Activated naive CD4-positive, alpha-beta T cell treated with anti-CD3 and anti-CD28 coated beads, Interleukin-2, amount 50 U/mL, for 16 hours (primary cell): Measurements from ENCODE around the gene FSD1.

Experiments
- DNase-seq: peaks from one replicate; pipeline ENCODE4 v3.0.0-alpha.2; 2020

FSD1 gene

GRCh38 chr19:4320419-4320818 lies 16.0 kb downstream of the FSD1 start:
- no peak for DNase-seq

DNA sequence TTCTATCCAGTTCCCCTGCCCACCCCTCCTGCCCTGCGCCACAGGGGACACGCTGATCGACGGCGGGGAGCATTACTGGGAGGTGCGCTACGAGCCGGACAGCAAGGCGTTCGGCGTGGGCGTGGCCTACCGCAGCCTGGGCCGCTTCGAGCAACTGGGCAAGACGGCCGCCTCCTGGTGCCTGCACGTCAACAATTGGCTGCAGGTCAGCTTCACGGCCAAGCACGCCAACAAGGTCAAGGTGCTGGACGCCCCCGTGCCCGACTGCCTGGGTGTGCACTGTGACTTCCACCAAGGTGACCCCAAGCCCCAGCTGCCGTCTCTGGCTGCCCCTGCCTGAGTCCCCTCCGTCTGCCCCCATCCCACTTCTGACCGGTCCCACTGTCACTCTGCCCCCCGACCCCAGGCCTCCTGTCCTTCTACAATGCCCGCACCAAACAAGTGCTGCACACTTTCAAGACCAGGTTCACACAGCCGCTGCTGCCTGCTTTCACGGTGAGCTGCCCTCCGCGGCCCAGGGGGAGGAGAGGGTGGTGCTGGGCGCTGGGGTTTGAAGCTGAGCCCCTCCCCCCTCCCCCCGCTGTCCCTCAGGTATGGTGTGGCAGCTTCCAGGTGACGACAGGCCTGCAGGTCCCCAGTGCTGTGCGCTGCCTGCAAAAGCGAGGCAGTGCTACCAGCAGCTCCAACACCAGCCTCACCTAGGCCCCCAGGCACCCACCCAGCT lies 18.7 kb downstream of the FSD1 start:
- no peak for DNase-seq

DNA sequence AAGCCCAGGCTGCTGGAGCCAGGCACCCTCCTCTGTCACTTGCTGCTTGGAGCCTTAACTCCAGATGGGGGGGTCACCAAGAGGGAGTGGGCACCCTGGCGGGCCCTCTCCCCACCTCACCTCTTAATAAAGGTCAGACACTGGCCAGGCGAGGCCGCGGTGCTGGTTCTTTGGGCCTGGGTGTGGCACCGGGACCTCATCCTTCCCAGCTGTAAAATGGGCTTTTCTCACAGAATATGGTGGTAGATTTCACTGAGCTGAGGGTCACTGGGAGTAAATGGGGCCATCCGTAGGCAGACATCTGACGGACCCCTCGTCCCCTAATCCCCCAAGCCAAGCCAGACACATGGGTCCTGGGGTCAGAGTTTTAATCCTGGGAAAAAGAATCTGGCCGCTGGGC lies 19.3 kb downstream of the FSD1 start:
- DNase-seq: no peak

DNA sequence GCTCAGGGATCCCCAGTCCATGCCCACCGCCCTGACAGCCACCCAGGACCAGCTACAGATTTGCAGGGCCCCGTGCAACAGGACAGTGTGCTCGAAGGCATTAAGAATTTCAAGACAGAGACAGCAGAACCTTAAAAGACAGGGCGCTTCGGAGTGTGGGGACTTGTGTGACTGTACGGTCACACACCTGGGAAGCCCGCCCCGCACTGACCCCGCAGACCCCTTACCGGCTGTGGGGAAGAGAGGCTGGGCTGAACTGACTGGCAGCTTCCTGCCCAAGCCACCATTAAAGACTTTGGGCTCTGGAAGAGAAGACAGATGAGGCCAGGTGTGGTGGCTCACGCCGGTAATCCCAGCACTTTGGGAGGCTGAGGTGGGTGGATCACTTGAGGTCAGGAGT lies 19.8 kb downstream of the FSD1 start:
- DNase-seq: no peak

DNA sequence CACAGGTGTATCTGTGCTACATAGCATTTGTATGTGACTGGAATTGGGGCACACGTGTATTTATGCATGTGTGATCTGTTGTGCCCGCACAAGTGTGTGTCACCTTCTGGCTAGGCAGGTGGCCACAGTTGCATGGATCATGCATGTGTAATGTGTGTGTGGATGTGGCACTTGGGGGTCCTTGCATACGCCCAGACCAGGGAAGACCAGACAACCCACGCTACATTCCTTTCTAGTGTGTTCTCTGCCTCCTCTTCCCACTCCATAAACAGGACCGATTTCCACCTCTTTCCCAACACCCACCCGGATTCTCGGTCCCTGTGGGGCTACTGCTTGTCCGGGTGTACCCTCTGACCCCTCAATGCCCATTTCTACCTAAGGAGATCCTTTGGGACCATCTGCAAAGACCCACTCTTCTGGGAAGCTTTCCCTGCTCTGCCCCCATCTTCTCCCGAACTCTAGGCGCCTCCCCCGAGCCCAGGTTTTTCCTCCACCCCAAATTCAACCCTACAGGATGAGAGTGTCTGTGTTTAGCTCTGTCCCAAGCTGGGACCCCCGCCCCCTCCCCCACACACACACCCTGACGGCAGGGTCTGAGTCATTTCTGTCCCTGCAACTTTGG lies 21.9 kb downstream of the FSD1 start:
- no peak for DNase-seq

- DNase-seq: no peak
Measured at GRCh38 chr19:4326837-4327251, 22.4 kb downstream of the FSD1 start.

GRCh38 chr19:4327252-4327876 lies 23.0 kb downstream of the FSD1 start:
- DNase-seq: peak; percentile 74

GRCh38 chr19:4327877-4328242 lies 23.5 kb downstream of the FSD1 start:
- DNase-seq: no peak

DNA sequence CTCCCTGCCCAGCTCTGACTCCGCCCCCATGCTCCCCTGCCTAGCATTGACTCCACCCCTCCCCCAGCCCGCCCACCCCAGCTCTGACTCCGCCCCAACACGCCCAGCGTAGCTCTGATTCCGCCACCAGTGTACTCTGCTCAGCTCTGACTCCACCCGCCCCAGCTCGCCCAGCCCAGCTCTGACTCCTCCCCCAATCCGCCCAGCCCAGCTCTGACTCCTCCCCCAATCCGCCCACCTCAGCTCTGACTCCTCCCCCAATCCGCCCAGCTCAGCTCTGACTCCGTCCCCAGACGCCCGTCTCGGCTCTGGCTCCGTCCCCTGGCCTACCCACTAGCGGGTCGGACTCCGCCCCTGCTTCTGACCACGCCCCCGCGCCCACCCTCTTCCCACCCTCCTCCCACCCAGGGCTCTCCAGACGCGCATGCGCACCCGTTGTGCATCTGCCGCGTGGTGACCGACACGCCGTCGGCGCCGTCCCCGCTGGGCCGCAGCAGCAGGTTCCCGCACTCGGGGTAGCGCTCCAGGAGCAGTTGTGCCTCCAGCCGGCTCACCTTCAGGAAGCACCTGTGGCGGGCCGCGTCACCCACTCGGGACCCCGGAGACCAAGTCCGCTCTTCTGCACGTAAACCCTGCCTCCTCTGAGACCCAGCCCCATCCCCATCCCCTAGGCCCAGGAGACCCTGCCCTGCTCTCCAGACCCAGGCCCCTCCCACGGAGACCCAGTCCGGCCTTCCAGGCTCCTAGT lies 24.0 kb downstream of the FSD1 start:
- peak; percentile 92 for DNase-seq

DNA sequence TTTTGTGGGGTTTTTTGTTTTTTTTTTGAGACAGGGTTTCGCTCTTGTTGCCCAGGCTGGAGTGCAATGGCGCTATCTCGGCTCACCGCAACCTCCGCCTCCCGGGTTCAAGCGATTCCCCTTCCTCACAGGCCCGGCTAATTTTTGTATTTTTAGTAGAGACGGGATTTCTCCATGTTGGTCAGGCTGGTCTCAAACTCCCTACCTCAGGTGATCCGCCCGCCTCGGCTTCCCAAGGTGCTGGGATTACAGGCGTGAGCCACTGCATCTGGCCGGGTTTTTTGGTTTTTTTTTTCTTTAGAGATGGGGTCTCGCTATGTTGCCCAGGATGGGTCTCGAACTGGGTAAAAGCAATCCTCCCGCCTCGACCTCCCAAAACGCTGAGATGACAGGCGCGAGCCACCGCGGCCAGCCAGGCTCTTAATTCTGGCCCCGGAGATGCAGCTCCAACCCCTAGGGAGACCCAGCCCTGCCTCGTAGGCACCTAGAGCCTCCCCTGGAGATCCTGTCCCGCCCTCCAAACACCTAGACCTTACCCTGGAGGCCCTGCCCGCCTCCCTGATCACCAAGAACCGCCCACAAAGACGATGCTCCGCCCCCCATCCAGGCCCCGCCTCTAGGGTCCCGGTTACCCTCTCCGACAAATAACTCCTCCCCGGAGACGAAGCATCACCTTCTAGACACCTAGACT lies 24.7 kb downstream of the FSD1 start:
- peak; percentile 57 for DNase-seq

GRCh38 chr19:4329858-4330257 lies 25.5 kb downstream of the FSD1 start:
- no peak for DNase-seq

GRCh38 chr19:4334929-4335570 lies 30.7 kb downstream of the FSD1 start:
- DNase-seq: no peak

DNA sequence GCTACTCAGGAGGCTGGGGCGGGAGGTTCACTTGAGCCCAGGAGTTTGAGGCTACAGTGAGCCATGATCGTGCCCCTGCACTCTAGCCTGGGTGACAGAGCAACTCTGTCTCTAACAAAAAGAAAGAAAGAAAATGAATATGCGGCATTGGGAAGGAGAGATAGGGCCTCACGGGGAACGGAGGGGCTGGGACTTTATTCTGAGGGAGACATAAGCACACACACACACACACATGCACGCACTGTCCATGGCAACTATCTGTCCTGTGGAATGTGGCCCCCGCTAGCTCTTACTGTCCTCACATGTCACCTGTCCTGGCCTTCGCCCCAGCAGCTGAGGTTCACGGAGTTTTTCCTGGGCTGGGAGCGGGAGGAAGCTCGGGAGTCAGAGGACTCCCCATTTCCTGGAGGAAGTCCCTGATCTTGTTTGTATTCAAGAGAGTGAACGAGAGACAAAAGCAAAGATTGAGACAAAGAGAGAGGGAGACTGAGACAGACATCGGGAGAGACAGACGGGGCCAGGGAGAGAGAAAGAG lies 33.6 kb downstream of the FSD1 start:
- no peak for DNase-seq

- peak; percentile 54 for DNase-seq
Measured at GRCh38 chr19:4338441-4339355, 34.3 kb downstream of the FSD1 start, which contains the start of gene STAP2. Gene STAP2, minus strand, starts transcription at chr19:4338827. Its CDS starts 74 bp downstream, at chr19:4338753.

DNA sequence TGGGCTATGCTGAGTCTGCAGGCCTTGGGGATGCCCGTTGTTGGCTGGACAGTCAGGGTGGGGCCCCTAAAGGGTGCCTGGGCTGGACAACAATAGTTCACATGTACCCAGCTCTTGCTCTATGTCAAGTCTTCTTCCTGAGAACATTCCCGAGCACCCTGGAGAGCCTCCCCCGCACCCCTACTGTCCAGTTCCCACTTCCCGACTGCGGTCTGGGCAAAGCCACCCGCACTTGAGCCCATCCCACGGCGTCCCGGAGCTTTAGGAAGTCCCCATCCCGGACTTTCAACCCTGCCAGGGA lies 37.9 kb downstream of the FSD1 start:
- DNase-seq: no peak

- peak; percentile 92 for DNase-seq
Measured at GRCh38 chr19:4342615-4343369, 38.4 kb downstream of the FSD1 start.

DNA sequence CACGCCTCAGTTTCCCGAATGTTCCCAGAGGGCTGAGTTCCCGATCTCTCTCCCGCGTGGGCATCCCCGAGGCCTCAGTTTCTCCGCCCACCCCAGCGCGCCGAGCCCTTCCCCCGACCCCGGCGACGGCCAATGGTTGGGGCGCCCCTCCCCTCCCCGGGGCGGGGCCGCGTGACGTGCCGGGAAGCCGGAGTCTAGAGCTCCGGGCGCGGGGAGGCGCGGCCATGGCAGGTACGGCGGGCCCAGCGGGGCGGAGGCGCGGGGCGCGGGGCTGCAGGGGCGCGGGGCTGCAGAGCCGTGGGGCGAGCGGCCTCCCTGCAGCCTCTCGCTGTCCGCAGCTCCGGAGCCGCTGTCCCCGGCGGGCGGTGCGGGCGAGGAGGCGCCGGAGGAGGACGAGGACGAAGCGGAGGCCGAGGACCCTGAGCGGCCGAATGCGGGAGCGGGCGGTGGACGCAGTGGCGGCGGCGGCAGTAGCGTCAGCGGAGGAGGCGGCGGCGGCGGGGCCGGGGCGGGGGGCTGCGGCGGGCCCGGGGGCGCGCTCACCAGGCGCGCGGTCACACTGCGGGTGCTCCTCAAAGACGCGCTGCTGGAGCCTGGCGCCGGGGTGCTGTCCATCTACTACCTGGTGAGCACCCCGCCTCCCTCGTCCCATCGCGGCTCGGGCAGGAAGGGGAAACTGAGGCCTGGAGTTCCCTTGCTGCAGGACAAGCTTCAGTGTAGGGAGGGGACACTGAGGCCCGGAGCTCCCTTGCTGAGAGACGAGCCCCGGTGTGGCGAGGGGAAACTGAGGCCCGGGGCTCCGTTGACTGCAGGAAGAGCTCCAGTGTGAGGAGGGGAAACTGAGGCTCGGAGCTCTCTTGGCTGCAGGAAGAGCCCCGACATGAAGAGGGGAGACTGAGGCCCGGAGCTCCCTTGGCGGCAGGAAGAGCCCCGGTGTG lies 39.2 kb downstream of the FSD1 start, which contains the start of gene MPND:
Gene MPND, plus strand, starts transcription at position 193 of the 938 bp plus-strand sequence. Its CDS starts 32 bp downstream, at position 225.
- DNase-seq: peak; percentile 96

DNA sequence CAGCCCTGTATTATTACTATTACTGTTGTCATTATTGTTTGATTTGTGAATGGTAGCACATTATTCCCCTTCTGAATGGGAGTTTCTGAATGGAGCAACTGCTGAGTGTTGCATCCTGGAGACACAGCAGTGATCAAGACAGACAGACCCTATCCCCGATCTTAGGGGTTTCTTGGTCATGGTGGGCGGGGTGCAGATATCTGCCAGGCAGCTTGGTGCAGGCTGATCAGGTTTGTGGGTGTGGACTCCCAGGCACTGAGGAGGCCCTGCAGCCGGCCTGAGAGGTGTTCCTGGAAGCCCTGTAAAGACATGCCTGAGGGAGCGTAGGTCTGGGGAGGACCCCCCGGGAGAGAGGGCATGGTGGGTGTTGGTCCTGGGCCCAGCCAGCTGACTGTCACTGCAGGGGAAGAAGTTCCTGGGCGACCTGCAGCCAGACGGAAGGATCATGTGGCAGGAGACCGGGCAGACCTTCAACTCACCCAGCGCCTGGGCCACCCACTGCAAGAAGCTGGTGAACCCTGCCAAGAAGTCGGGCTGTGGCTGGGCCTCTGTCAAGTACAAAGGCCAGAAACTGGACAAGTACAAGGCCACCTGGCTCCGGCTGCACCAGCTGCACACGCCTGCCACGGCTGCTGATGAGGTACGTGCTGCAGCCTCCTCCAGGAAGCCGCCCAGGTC lies 41.1 kb downstream of the FSD1 start:
- DNase-seq: no peak

DNA sequence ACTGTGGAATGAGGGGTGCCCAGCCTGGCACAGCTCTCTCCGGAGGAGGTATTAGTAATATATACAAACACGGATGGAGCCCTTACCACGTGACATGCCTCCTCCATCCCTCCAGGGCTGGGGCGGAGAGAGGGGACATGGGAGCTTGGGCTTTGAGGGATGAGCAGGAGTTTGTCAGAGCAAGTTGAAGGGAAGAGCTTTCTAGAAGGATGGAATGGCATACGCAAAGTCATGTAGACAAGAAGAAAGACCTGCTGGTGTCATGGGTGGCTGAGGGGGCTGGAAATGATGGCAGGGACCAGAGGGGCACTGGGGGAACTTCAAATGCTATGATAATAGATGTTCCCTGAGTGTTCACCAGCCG lies 41.6 kb downstream of the FSD1 start:
- no peak for DNase-seq
